Panc1 (cell line): ENCODE measurements around the gene DAB1.

Source experiments
- CTCF ChIP-seq: fragments of 450-650 bp; IDR thresholded peaks from 2 replicates; pipeline ENCODE4 v1.5.1; 2017; ENCODE audit warnings: mild to moderate bottlenecking
- POLR2AphosphoS5 ChIP-seq: IDR thresholded peaks from 2 replicates; pipeline ENCODE4 v1.6.1; 2012; ENCODE audit warnings: mild to moderate bottlenecking, low read depth, low read length, moderate library complexity
- TCF7L2 ChIP-seq: IDR thresholded peaks from 2 replicates; pipeline ENCODE4 v1.6.1; 2011; ENCODE audit warnings: mild to moderate bottlenecking, low read depth, low read length, inconsistent platforms
- TF ChIP-seq, protein P1 (sequence below), 2 experiments: IDR thresholded peaks; 2 replicates each; pipeline ENCODE4 v1.6.1; 2011 to 2012; ENCODE audit warnings: low read depth in 2 of 2, control low read depth in 1 of 2, low read length in 1 of 2, mild to moderate bottlenecking in 1 of 2, moderate library complexity in 1 of 2; ENCODE audit not compliant: insufficient read depth in 1 of 2

GRCh38 chr1:57324388-57324787 is 99.5 kb downstream of the DAB1 start:
- no peak for TF ChIP-seq CTCF
- no peak for TF ChIP-seq POLR2AphosphoS5
- TF ChIP-seq, protein P1, sequence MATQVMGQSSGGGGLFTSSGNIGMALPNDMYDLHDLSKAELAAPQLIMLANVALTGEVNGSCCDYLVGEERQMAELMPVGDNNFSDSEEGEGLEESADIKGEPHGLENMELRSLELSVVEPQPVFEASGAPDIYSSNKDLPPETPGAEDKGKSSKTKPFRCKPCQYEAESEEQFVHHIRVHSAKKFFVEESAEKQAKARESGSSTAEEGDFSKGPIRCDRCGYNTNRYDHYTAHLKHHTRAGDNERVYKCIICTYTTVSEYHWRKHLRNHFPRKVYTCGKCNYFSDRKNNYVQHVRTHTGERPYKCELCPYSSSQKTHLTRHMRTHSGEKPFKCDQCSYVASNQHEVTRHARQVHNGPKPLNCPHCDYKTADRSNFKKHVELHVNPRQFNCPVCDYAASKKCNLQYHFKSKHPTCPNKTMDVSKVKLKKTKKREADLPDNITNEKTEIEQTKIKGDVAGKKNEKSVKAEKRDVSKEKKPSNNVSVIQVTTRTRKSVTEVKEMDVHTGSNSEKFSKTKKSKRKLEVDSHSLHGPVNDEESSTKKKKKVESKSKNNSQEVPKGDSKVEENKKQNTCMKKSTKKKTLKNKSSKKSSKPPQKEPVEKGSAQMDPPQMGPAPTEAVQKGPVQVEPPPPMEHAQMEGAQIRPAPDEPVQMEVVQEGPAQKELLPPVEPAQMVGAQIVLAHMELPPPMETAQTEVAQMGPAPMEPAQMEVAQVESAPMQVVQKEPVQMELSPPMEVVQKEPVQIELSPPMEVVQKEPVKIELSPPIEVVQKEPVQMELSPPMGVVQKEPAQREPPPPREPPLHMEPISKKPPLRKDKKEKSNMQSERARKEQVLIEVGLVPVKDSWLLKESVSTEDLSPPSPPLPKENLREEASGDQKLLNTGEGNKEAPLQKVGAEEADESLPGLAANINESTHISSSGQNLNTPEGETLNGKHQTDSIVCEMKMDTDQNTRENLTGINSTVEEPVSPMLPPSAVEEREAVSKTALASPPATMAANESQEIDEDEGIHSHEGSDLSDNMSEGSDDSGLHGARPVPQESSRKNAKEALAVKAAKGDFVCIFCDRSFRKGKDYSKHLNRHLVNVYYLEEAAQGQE (IDR thresholded peaks at IDR 0.05; ENCODE audit: insufficient read depth in 1 of 2, low read depth in 2 of 2, low read length in 1 of 2): no peak
- TF ChIP-seq TCF7L2: no peak
